ENCODE measurements around the gene PLSCR4. TPM values are rescaled to one million over a fixed set of nuclear protein-coding genes. Genes with fewer than 3 reads are reported as not detected.

The PLSCR4 gene
- total RNA-seq, 1 experiment from 2014 or later: 3.5 TPM

DNA sequence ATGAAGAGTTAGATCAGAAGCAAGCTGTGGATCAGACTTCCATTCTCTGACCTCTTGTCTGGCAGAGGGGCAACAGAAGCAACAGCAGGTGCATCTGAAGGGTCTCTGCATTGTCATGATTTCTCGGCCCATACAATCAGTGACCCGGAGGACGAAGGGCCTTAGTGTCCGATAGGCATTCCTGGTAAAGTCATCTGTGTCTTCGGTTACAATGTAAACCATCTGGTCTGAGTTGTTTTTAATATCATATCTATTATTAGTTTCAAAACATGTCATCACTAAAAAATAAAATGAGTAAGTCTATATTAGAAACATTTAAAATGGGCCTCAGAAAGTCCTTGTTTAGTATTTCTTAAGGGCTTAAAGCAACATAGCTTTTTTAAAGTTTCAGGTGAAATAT lies 51.1 kb downstream of the PLSCR4 start:
- CTCF ChIA-PET: no interaction called here
- in situ Hi-C loops (cut with HindIII; ENCODE audit: low pct_unique_long_range_greater_than_20kb, low sequenced_read_pairs): no loop called here

GRCh38 chr3:146196789-146197188 lies 54.1 kb downstream of the PLSCR4 start:
- DNase-seq (ENCODE audit: low read depth, low spot score): no peak
- Histone ChIP-seq H3K4me1 (ENCODE audit: control insufficient read depth, insufficient read depth, low read length) (0 out of 2 replicates have a peak, but pooled peaks cover 4% of the 10 kb centered on the region), H3K9me3 (ENCODE audit: control insufficient read depth, insufficient read depth, low read depth, low read length) (no peaks in the 10 kb centered on the region), H3K27ac (ENCODE audit: low read length) (no peak overlapping the region), H3K27me3 (ENCODE audit: control insufficient read depth, insufficient read depth, low read length) (no peaks in the 10 kb centered on the region), H3K36me3 (ENCODE audit: control insufficient read depth, insufficient read depth, low read length) (no peaks in the 10 kb centered on the region), H3K4me3 (ENCODE audit: low read depth in 2 of 2, low read length in 2 of 2) (no peak overlapping the region)
- no TSS peak for BruUV-seq (replicated peaks)
- ChIA-PET POLR2A (no interaction called here), CTCF (no interaction called here)
- intact Hi-C loops (cut with micrococcal nuclease; ENCODE audit: unreplicated experiment) (no loop called here), in situ Hi-C loops (cut with HindIII; ENCODE audit: low pct_unique_long_range_greater_than_20kb, low sequenced_read_pairs) (no loop called here)
- no peak for ATAC-seq
- TF ChIP-seq REST (IDR thresholded peaks at IDR 0.05; ENCODE audit: insufficient read depth in 1 of 2, low read depth in 2 of 2, low read length in 1 of 2) (no peak), SIN3A (IDR thresholded peaks at IDR 0.05; ENCODE audit: borderline replicate concordance, insufficient read depth, low read depth, low read length) (no peak), CTCF (IDR thresholded peaks at IDR 0.05) (no peak), POLR2AphosphoS5 (IDR thresholded peaks at IDR 0.05; ENCODE audit: low read depth, low read length) (no peak), TCF7L2 (IDR thresholded peaks at IDR 0.05; ENCODE audit: low read depth, low read length) (no peak)

More for the DNA sequence above, 51.1 kb downstream of the PLSCR4 start:
- POLR2A ChIA-PET: no interaction called here
- no TSS peak for BruUV-seq (replicated peaks)
- TF ChIP-seq POLR2AphosphoS5 (IDR thresholded peaks at IDR 0.05; ENCODE audit: low read depth, low read length) (no peak), SIN3A (IDR thresholded peaks at IDR 0.05; ENCODE audit: borderline replicate concordance, insufficient read depth, low read depth, low read length) (no peak), CTCF (IDR thresholded peaks at IDR 0.05) (no peak), TCF7L2 (IDR thresholded peaks at IDR 0.05; ENCODE audit: low read depth, low read length) (no peak), REST (IDR thresholded peaks at IDR 0.05; ENCODE audit: insufficient read depth in 1 of 2, low read depth in 2 of 2, low read length in 1 of 2) (no peak)
- Histone ChIP-seq H3K4me1 (ENCODE audit: control insufficient read depth, insufficient read depth, low read length) (0 out of 2 replicates have a peak, but pooled peaks cover 4% of the 10 kb centered on the region), H3K27ac (ENCODE audit: low read length) (no peak overlapping the region), H3K27me3 (ENCODE audit: control insufficient read depth, insufficient read depth, low read length) (no peaks in the 10 kb centered on the region), H3K4me3 (ENCODE audit: low read depth in 2 of 2, low read length in 2 of 2) (no peak overlapping the region), H3K36me3 (ENCODE audit: control insufficient read depth, insufficient read depth, low read length) (no peaks in the 10 kb centered on the region), H3K9me3 (ENCODE audit: control insufficient read depth, insufficient read depth, low read depth, low read length) (no peaks in the 10 kb centered on the region)
- ATAC-seq (no peak), DNase-seq (ENCODE audit: low read depth, low spot score) (no peak)
- intact Hi-C loops (cut with micrococcal nuclease; ENCODE audit: unreplicated experiment): no loop called here
